Fibroblast of peridontal ligament (primary cell): Measurements from ENCODE around the gene REG3A.

Experiments used
- DNase-seq: peaks from one replicate; pipeline ENCODE4 v3.0.0-alpha.2; 2010; ENCODE audit errors: extremely low read depth

The REG3A gene

GRCh38 chr2:79120194-79120713 lies 39.3 kb downstream of the REG3A start, which contains the start of gene REG1A:
Gene REG1A, plus strand, starts transcription at chr2:79120488. Its CDS starts 374 bp downstream, at chr2:79120862.
- no peak for DNase-seq

- no peak for DNase-seq
Observed at GRCh38 chr2:79116997-79117928, 42.3 kb downstream of the REG3A start.

- DNase-seq, result no peak
Observed at GRCh38 chr2:79114797-79115494, 44.6 kb downstream of the REG3A start.

- DNase-seq, result no peak
Observed at GRCh38 chr2:79112269-79112668, 47.3 kb downstream of the REG3A start.
